SK-N-SH (cell line): ENCODE measurements around the gene SNX27. TPM values are rescaled to one million over a fixed set of nuclear protein-coding genes. Genes with fewer than 3 reads are reported as not detected.

Source experiments
- CTCF ChIA-PET: fragments of 300-600, 350-600 bp; formaldehyde crosslinking; extraction: SDS; loops from one replicate; lab custom pipeline; 2021; lab: Yijun Ruan, JAX
- POLR2A ChIA-PET: fragments of 350-600 bp; sonication (Branson Sonifier 250); formaldehyde crosslinking; extraction: SDS; loops from one replicate; lab custom pipeline; 2020; ENCODE audit warnings: antibody characterized with exemption, inconsistent platforms; lab: Yijun Ruan, JAX
- DNase-seq: peaks from one replicate; pipeline ENCODE4 v3.0.0; 2012
- H2AFZ ChIP-seq: fragments of 200-600 bp; sonication (generic); 2 replicates; pipeline ENCODE4 v1.8.1; 2016; ENCODE audit warnings: antibody characterized with exemption, mild to moderate bottlenecking, low read depth
- H3F3A ChIP-seq: fragments of 200-600 bp; sonication (generic); replicated peaks from 2 replicates; pipeline ENCODE3; 2016; ENCODE audit warnings: antibody characterized with exemption, mild to moderate bottlenecking; ENCODE audit not compliant: insufficient read depth
- H3K27ac ChIP-seq, 2 experiments: fragments of 200-500 bp in 1 of 2; fragments of 200-600 bp in 1 of 2; sonication (Bioruptor generic) in 1 of 2; sonication (generic), shearing (Covaris generic) in 1 of 2; 2 replicates each; pipeline versions ENCODE4 v1.5.1 to v1.6.1; 2014 to 2016; ENCODE audit warnings: low read depth in 2 of 2, inconsistent platforms in 1 of 2, low read length in 1 of 2, mild to moderate bottlenecking in 1 of 2, mixed read lengths in 1 of 2
- H3K27me3 ChIP-seq: fragments of 200-600 bp; sonication (generic), shearing (Covaris generic); 2 replicates; pipeline ENCODE4 v1.6.1; 2016; ENCODE audit warnings: mixed run types; ENCODE audit not compliant: insufficient read depth
- H3K36me3 ChIP-seq, 2 experiments: fragments of 200-500 bp in 1 of 2; fragments of 200-600 bp in 1 of 2; sonication (Bioruptor generic) in 1 of 2; sonication (generic) in 1 of 2; replicated peaks in 1 of 2; 2 replicates each; pipeline versions ENCODE3 to v1.5.1; 2014 to 2016; ENCODE audit warnings: low read length in 1 of 2, mild to moderate bottlenecking in 1 of 2; ENCODE audit not compliant: insufficient read depth in 2 of 2, control insufficient read depth in 1 of 2
- H3K4me1 ChIP-seq, 2 experiments: fragments of 200-500 bp in 1 of 2; fragments of 200-600 bp in 1 of 2; sonication (Bioruptor generic) in 1 of 2; sonication (generic), shearing (Covaris generic) in 1 of 2; 2 replicates each; pipeline versions ENCODE4 v1.5.1 to v1.6.1; 2014 to 2016; ENCODE audit warnings: low read depth in 1 of 2, low read length in 1 of 2, mixed run types in 1 of 2; ENCODE audit not compliant: insufficient read depth in 2 of 2, control insufficient read depth in 1 of 2
- H3K4me2 ChIP-seq: fragments of 200-600 bp; sonication (generic), shearing (Covaris generic); 2 replicates; pipeline ENCODE4 v1.6.1; 2017; ENCODE audit warnings: mixed run types
- H3K4me3 ChIP-seq, 2 experiments: fragments of 200-500 bp in 1 of 2; fragments of 200-600 bp in 1 of 2; sonication (Bioruptor generic) in 1 of 2; sonication (generic), shearing (Covaris generic) in 1 of 2; 2 replicates each; pipeline versions ENCODE4 v1.5.1 to v1.8.1; 2014 to 2016; ENCODE audit warnings: low read depth in 2 of 2, inconsistent platforms in 1 of 2, low read length in 1 of 2, mild to moderate bottlenecking in 1 of 2, mixed read lengths in 1 of 2, moderate library complexity in 1 of 2
- H3K79me2 ChIP-seq: fragments of 200-600 bp; sonication (generic); 2 replicates; pipeline ENCODE4 v1.8.1; 2017; ENCODE audit warnings: mild to moderate bottlenecking; ENCODE audit not compliant: insufficient read depth
- H3K9ac ChIP-seq: fragments of 200-600 bp; sonication (generic); 2 replicates; pipeline ENCODE4 v1.6.1; 2017; ENCODE audit warnings: mixed run types
- H3K9me2 ChIP-seq: fragments of 200-600 bp; sonication (generic); 2 replicates; pipeline ENCODE4 v1.6.1; 2017; ENCODE audit warnings: mixed run types
- H3K9me3 ChIP-seq: fragments of 200-600 bp; sonication (generic); 2 replicates; pipeline ENCODE4 v1.6.1; 2017; ENCODE audit warnings: mixed run types, mild to moderate bottlenecking, moderate library complexity
- H4K20me1 ChIP-seq: fragments of 200-600 bp; sonication (generic); 2 replicates; pipeline ENCODE4 v1.6.1; 2017; ENCODE audit warnings: mild to moderate bottlenecking, mixed run types; ENCODE audit not compliant: insufficient read depth
- CHD2 ChIP-seq: fragments of 150-350 bp; IDR thresholded peaks from 2 replicates; pipeline ENCODE4 v1.6.1; 2018; ENCODE audit warnings: low read length; ENCODE audit not compliant: partially characterized antibody
- CTCF ChIP-seq: fragments of 200-600 bp; sonication (generic); IDR thresholded peaks from 2 replicates; pipeline ENCODE4 v1.6.1; 2017; ENCODE audit warnings: antibody characterized with exemption, mild to moderate bottlenecking, moderate library complexity
- ELF1 ChIP-seq: IDR thresholded peaks from 2 replicates; pipeline ENCODE4 v1.4.0; 2012
- EZH2phosphoT487 ChIP-seq: fragments of 200-600 bp; sonication (generic); IDR thresholded peaks from 2 replicates; pipeline ENCODE4 v1.6.1; 2017; ENCODE audit warnings: low read depth, mixed run types, mild to moderate bottlenecking, antibody characterized with exemption, moderate library complexity, borderline replicate concordance
- FOXJ3 ChIP-seq: sonication (generic); formaldehyde crosslinking; IDR thresholded peaks from 2 replicates; pipeline ENCODE4 v1.5.1; 2020; ENCODE audit warnings: mild to moderate bottlenecking, missing genetic modification reagents
- GATA2 ChIP-seq: sonication (generic); formaldehyde crosslinking; IDR thresholded peaks from 2 replicates; pipeline ENCODE4 v1.5.0; 2020; ENCODE audit warnings: mild to moderate bottlenecking, missing genetic modification reagents
- MAX ChIP-seq: IDR thresholded peaks from 2 replicates; pipeline ENCODE4 v1.4.0; 2012; ENCODE audit warnings: low read depth
- MEF2A ChIP-seq: IDR thresholded peaks from 2 replicates; pipeline ENCODE4 v1.4.0; 2012; ENCODE audit warnings: low read depth, borderline replicate concordance
- RAD21 ChIP-seq: IDR thresholded peaks from 2 replicates; pipeline ENCODE4 v1.6.1; 2012; ENCODE audit warnings: mild to moderate bottlenecking, low read length
- USF2 ChIP-seq: fragments of 150-350 bp; IDR thresholded peaks from 2 replicates; pipeline ENCODE4 v1.6.1; 2017; ENCODE audit warnings: antibody characterized with exemption, low read length, low read depth, borderline replicate concordance
- YY1 ChIP-seq: IDR thresholded peaks from 2 replicates; pipeline ENCODE4 v1.4.0; 2012; ENCODE audit warnings: low read depth, mild to moderate bottlenecking
- WGBS: methylation state at CpG from one replicate; pipeline ENCODE4 v1.1.6; 2017; ENCODE audit warnings: low lambda C conversion rate; 5-methylcytosine and 5-hydroxymethylcytosine counted together
- polyA plus RNA-seq, 3 experiments: library from polyadenylated mRNA; depleted of rRNA; stranded (reverse); fragments of >200 nt; gene quantifications; 2 replicates each; pipeline ENCODE4 v1.2.3, GENCODE V29; 2012

Gene SNX27
- polyA plus RNA-seq, 1 of the 3 experiments (the other 2 are of a cell fraction), result 10.8 TPM

- no peaks in the 10 kb centered on the region for H3K79me2 ChIP-seq
- H3K4me3 ChIP-seq, result no peak overlapping the region
- TF ChIP-seq FOXJ3 (no peak), ELF1 (no peak), CTCF (no peak)
- no peak overlapping the region for H3K27ac ChIP-seq
- no peak overlapping the region for H2AFZ ChIP-seq
- no peaks in the 10 kb centered on the region for H3K9me3 ChIP-seq
- H4K20me1 ChIP-seq, result no peaks in the 10 kb centered on the region
- CTCF ChIA-PET, result interaction anchor here (1.5 to 2.0 kb wide), 2 partner anchors 9 to 14 kb away, joined by 7 to 8 read pairs; no protein-coding TSS in a partner anchor
- no peaks in the 10 kb centered on the region for H3K9me2 ChIP-seq
- H3K36me3 ChIP-seq, result no peaks in the 10 kb centered on the region
- 87% methylated on average over 16 of the region's 21 CpGs for WGBS
- no peaks in the 10 kb centered on the region for H3K27me3 ChIP-seq
- H3K9ac ChIP-seq, result no peak overlapping the region
- no peaks in the 10 kb centered on the region for H3F3A ChIP-seq
- POLR2A ChIA-PET, result interaction anchor here (0.6 kb wide), 1 partner anchor 13 kb away, joined by 3 read pairs; no protein-coding TSS in a partner anchor
- no peak for DNase-seq
- H3K4me1 ChIP-seq, result peaks cover 0 to 22% of the 10 kb centered on the region in 2 experiments; a peak in 1 of 4 replicates
- no peak overlapping the region for H3K4me2 ChIP-seq
Observed at GRCh38 chr1:151706464-151707415, 94.9 kb downstream of the SNX27 start.

- DNase-seq, result no peak
- H4K20me1 ChIP-seq, result no peaks in the 10 kb centered on the region
- no peaks in the 10 kb centered on the region for H3K36me3 ChIP-seq
- H3K27ac ChIP-seq, result no peak overlapping the region; a peak in 1 of 4 replicates
- peaks cover 0 to 26% of the 10 kb centered on the region in 2 experiments; a peak in 1 of 4 replicates for H3K4me1 ChIP-seq
- 100% methylated on average over 1 of the region's 15 CpGs for WGBS
- H3K9ac ChIP-seq, result no peak overlapping the region
- ChIA-PET POLR2A (interaction anchor here (0.6 kb wide), 1 partner anchor 14 kb away, joined by 3 read pairs; no protein-coding TSS in a partner anchor), CTCF (interaction anchor here (1.0 to 2.0 kb wide), 3 partner anchors 9 to 129 kb away, joined by 3 to 6 read pairs (median 3); partner anchors contain the start of gene CELF3)
- H3K9me3 ChIP-seq, result no peaks in the 10 kb centered on the region
- H3K9me2 ChIP-seq, result no peaks in the 10 kb centered on the region
- H3K4me2 ChIP-seq, result no peak overlapping the region
- TF ChIP-seq EZH2phosphoT487 (no peak), YY1 (no peak), CHD2 (no peak), MEF2A (no peak), MAX (no peak), USF2 (no peak), ELF1 (no peak), RAD21 (no peak), GATA2 (no peak), FOXJ3 (no peak)
- H3K4me3 ChIP-seq, result no peak overlapping the region; a peak in 1 of 4 replicates
- no peaks in the 10 kb centered on the region for H3F3A ChIP-seq
- H3K79me2 ChIP-seq, result no peaks in the 10 kb centered on the region
- no peaks in the 10 kb centered on the region for H3K27me3 ChIP-seq
- no peak overlapping the region for H2AFZ ChIP-seq
Observed at GRCh38 chr1:151707541-151708065, 95.8 kb downstream of the SNX27 start.
